ENCODE data around the gene RHOG. TPM values are rescaled to one million over a fixed set of nuclear protein-coding genes. Genes with fewer than 3 reads are reported as not detected.

The RHOG gene
- total RNA-seq, 1 donor from 2014 or later: 24.2 TPM

GRCh38 chr11:3843326-3843725, 2.6 kb upstream of the RHOG start:
- TF ChIP-seq CTCF (IDR thresholded peaks at IDR 0.05; ENCODE audit: unreplicated experiment): no peak
- DNase-seq (ENCODE audit: low spot score in 2 of 2, unreplicated experiment in 2 of 2): no peak
- Mint-ChIP-seq H3K4me3 (no peak overlapping the region), H3K4me1 (peaks cover 12% of the 10 kb centered on the region), H3K27ac (no peak overlapping the region), H3K27me3 (ENCODE audit: low read depth) (no peaks in the 10 kb centered on the region), H3K36me3 (no peaks in the 10 kb centered on the region), H3K9me3 (no peaks in the 10 kb centered on the region)

GRCh38 chr11:3841426-3842350, 929 bp upstream of the RHOG start:
- H3K9me3 Mint-ChIP-seq: no peaks in the 10 kb centered on the region
- peak; percentile 54 to 79 for DNase-seq (ENCODE audit: low spot score in 2 of 2, unreplicated experiment in 2 of 2)
- TF ChIP-seq CTCF (IDR thresholded peaks at IDR 0.05; ENCODE audit: unreplicated experiment): no peak
- H3K36me3 Mint-ChIP-seq: no peaks in the 10 kb centered on the region
- no peaks in the 10 kb centered on the region for H3K27me3 Mint-ChIP-seq (ENCODE audit: low read depth)
- peaks cover 16% of the 10 kb centered on the region for H3K4me1 Mint-ChIP-seq
- peak overlapping the region; percentile 87 for H3K27ac Mint-ChIP-seq
- peak overlapping the region; percentile 79 for H3K4me3 Mint-ChIP-seq

GRCh38 chr11:3840004-3840869, 522 bp downstream of the RHOG start:
- peak overlapping the region; percentile 78 for H3K4me3 Mint-ChIP-seq
- H3K4me1 Mint-ChIP-seq: peaks cover 19% of the 10 kb centered on the region
- TF ChIP-seq CTCF (IDR thresholded peaks at IDR 0.05; ENCODE audit: unreplicated experiment): no peak
- H3K27ac Mint-ChIP-seq: peak overlapping the region; percentile 60
- no peaks in the 10 kb centered on the region for H3K27me3 Mint-ChIP-seq (ENCODE audit: low read depth)
- no peaks in the 10 kb centered on the region for H3K9me3 Mint-ChIP-seq
- H3K36me3 Mint-ChIP-seq: no peaks in the 10 kb centered on the region
- no peak for DNase-seq (ENCODE audit: low spot score in 2 of 2, unreplicated experiment in 2 of 2)

GRCh38 chr11:3838504-3838903, 2.3 kb downstream of the RHOG start:
- Mint-ChIP-seq H3K9me3 (no peaks in the 10 kb centered on the region), H3K4me3 (peak overlapping the region; percentile 36), H3K27ac (no peak overlapping the region), H3K36me3 (no peaks in the 10 kb centered on the region), H3K27me3 (ENCODE audit: low read depth) (no peaks in the 10 kb centered on the region), H3K4me1 (peaks cover 24% of the 10 kb centered on the region)
- DNase-seq (ENCODE audit: low spot score in 2 of 2, unreplicated experiment in 2 of 2): no peak
- TF ChIP-seq CTCF (IDR thresholded peaks at IDR 0.05; ENCODE audit: unreplicated experiment): no peak

- Mint-ChIP-seq H3K9me3 (no peaks in the 10 kb centered on the region), H3K4me3 (no peak overlapping the region), H3K4me1 (peaks cover 24% of the 10 kb centered on the region), H3K36me3 (no peaks in the 10 kb centered on the region), H3K27me3 (ENCODE audit: low read depth) (no peaks in the 10 kb centered on the region), H3K27ac (no peak overlapping the region)
- no peak for TF ChIP-seq CTCF (IDR thresholded peaks at IDR 0.05; ENCODE audit: unreplicated experiment)
- DNase-seq (ENCODE audit: low spot score in 2 of 2, unreplicated experiment in 2 of 2): no peak
These were observed 3.0 kb downstream of the RHOG start for GRCh38 chr11:3837793-3838192.

Data from mesothelial cell of epicardium (in vitro differentiated cells).